PC-9 (cell line): Measurements from ENCODE around the gene EXOSC7. TPM values are rescaled to one million over a fixed set of nuclear protein-coding genes. Genes with fewer than 3 reads are reported as not detected.
A peak's percentile ranks its signal among the peaks of the same experiment; 100 is the strongest.

ENCODE experiments used
- Bru-seq: library from RNA; stranded (reverse); fragments of 400-500 nt; gene quantifications from one replicate; lab custom pipeline; 2021; lab: Mats Ljungman, UMichigan
- BruChase-seq, 2 experiments: library from RNA; stranded (reverse); fragments of 400-500 nt; gene quantifications; one replicate each; lab custom pipeline; 2021; lab: Mats Ljungman, UMichigan
- BruUV-seq: library from RNA; stranded (reverse); fragments of 400-500 nt; replicated peaks from 2 replicates; lab custom pipeline; 2021; lab: Mats Ljungman, UMichigan
- CTCF ChIA-PET: fragments of 300-600 bp; sonication (Branson Sonifier 250); formaldehyde crosslinking; loops from one replicate; lab custom pipeline; 2022; ENCODE audit warnings: antibody characterized with exemption; lab: Charles Lee
- POLR2A ChIA-PET: fragments of 300-600 bp; sonication (Branson Sonifier 250); formaldehyde crosslinking; loops from one replicate; lab custom pipeline; 2022; ENCODE audit warnings: antibody characterized with exemption; ENCODE audit not compliant: unreplicated experiment; lab: Charles Lee
- DNase-seq, 2 experiments: peaks; one replicate each; pipeline versions ENCODE4 v3.0.0 to v3.0.0-alpha.2; 2015 to 2022; ENCODE audit warnings: mixed read lengths in 1 of 2
- H2AFZ ChIP-seq: fragments of 200-600 bp; sonication (generic); 2 replicates; pipeline ENCODE4 v1.8.1; 2017; ENCODE audit warnings: antibody characterized with exemption
- H3F3A ChIP-seq: fragments of 200-600 bp; sonication (generic); 2 replicates; pipeline ENCODE4 v1.8.1; 2017; ENCODE audit warnings: antibody characterized with exemption, mild to moderate bottlenecking, low read depth; ENCODE audit not compliant: insufficient read depth
- H3K27ac ChIP-seq: fragments of 200-600 bp; sonication (generic); 2 replicates; pipeline ENCODE4 v1.6.1; 2016; ENCODE audit warnings: mixed run types
- H3K27me3 ChIP-seq: fragments of 200-600 bp; sonication (generic); 2 replicates; pipeline ENCODE4 v1.6.1; 2016; ENCODE audit warnings: low read depth, mixed run types; ENCODE audit not compliant: insufficient read depth
- H3K36me3 ChIP-seq: fragments of 200-600 bp; sonication (generic); 2 replicates; pipeline ENCODE4 v1.6.1; 2016; ENCODE audit warnings: low read depth, mixed run types
- H3K4me1 ChIP-seq: fragments of 200-600 bp; sonication (generic); replicated peaks from 2 replicates; pipeline ENCODE4 v1.6.1; 2016; ENCODE audit warnings: mixed run types; ENCODE audit not compliant: insufficient read depth
- H3K4me2 ChIP-seq: fragments of 200-600 bp; sonication (generic); 2 replicates; pipeline ENCODE4 v1.6.1; 2017; ENCODE audit warnings: mixed run types
- H3K4me3 ChIP-seq: fragments of 200-600 bp; sonication (generic); 2 replicates; pipeline ENCODE4 v1.6.1; 2016; ENCODE audit warnings: mixed run types
- H3K79me2 ChIP-seq: fragments of 200-600 bp; sonication (generic); 2 replicates; pipeline ENCODE4 v1.6.1; 2017; ENCODE audit warnings: low read depth, mixed run types
- H3K9me2 ChIP-seq: fragments of 200-600 bp; sonication (generic); 2 replicates; pipeline ENCODE4 v1.8.1; 2017; ENCODE audit warnings: mild to moderate bottlenecking; ENCODE audit not compliant: insufficient read depth
- H3K9me3 ChIP-seq: fragments of 200-600 bp; sonication (generic); 2 replicates; pipeline ENCODE4 v1.8.1; 2016; ENCODE audit warnings: low read depth; ENCODE audit not compliant: insufficient read depth
- H4K20me1 ChIP-seq: fragments of 200-600 bp; sonication (generic); 2 replicates; pipeline ENCODE4 v1.8.1; 2017; ENCODE audit not compliant: insufficient read depth
- CTCF ChIP-seq: fragments of 200-600 bp; sonication (generic); conservative IDR thresholded peaks from 2 replicates; pipeline ENCODE4 v1.6.1; 2017; ENCODE audit warnings: mixed run types, antibody characterized with exemption, mild to moderate bottlenecking, moderate library complexity
- EZH2 ChIP-seq: fragments of 200-600 bp; sonication (generic); IDR thresholded peaks from 2 replicates; pipeline ENCODE4 v1.8.0; 2017; ENCODE audit warnings: antibody characterized with exemption, low read depth
- intact Hi-C: fragments of 100-400 bp; cut with micrococcal nuclease; formaldehyde crosslinking; loops from one replicate; pipeline ENCODE4 v1.10.0; 2022; ENCODE audit not compliant: unreplicated experiment
- long read RNA-seq: library from polyadenylated mRNA; stranded (forward); transcript quantifications from one replicate; pipeline ENCODE4 v2.0.0, GENCODE V29; 2022
- total RNA-seq: library from RNA; stranded (reverse); gene quantifications from 2 replicates; pipeline ENCODE4 v1.2.3, GENCODE V29; 2021

The EXOSC7 gene
- total RNA-seq: 56.2 and 58.0 TPM in 2 replicates
- Bru-seq, nascent RNA: percentile 82 among the genes with signal in this experiment
- BruChase-seq, experiment 1, labeled RNA remaining after a 2-hour chase: percentile 84 among the genes with signal in this experiment
- BruChase-seq, experiment 2, labeled RNA remaining after a 6-hour chase: percentile 67 among the genes with signal in this experiment
- long read RNA-seq, transcript EXOSC7-210 (9 exons, 1,395 nt): minor isoform, 12 of 127 reads
- long read RNA-seq, transcript EXOSC7-201 (8 exons, 1,055 nt): major isoform, 103 of 127 reads
- long read RNA-seq, partial matches to known transcripts: 6 of 127 reads
- long read RNA-seq, other reads (novel, unspliced or antisense): 5 of 127 reads

GRCh38 chr3:44976002-44976815, at the start of gene EXOSC7, which contains the start of gene ZDHHC3:
Gene EXOSC7, plus strand, starts transcription at chr3:44976244. Its CDS starts 34 bp downstream, at chr3:44976278.
Gene ZDHHC3, minus strand, starts transcription at chr3:44976174. Its CDS starts 16,738 bp downstream, at chr3:44959436.
- intact Hi-C loops: loop anchor here (5.0 kb wide), 1 partner anchor 59 kb away; no protein-coding TSS in a partner anchor
- Histone ChIP-seq H3K79me2 (peaks cover 98% of the 10 kb centered on the region), H3K4me2 (peak within 1 kb of the TSS; percentile 97), H3K36me3 (peaks cover 9% of the 10 kb centered on the region), H3K4me1 (peaks cover 68% of the 10 kb centered on the region), H3F3A (peaks cover 19% of the 10 kb centered on the region; the same call in 1 of the 2 replicates), H4K20me1 (no peaks in the 10 kb centered on the region; the same call in 1 of the 2 replicates), H3K27ac (peak within 1 kb of the TSS; percentile 63), H2AFZ (peak within 1 kb of the TSS; percentile 91), H3K9me3 (no peaks in the 10 kb centered on the region), H3K27me3 (no peaks in the 10 kb centered on the region), H3K9me2 (no peaks in the 10 kb centered on the region), H3K4me3 (peak within 1 kb of the TSS; percentile 85)
- peak; percentile 66 to 69 for DNase-seq
- ChIA-PET POLR2A (no interaction called here), CTCF (no interaction called here)
- TF ChIP-seq EZH2 (no peak), CTCF (no peak)
- BruUV-seq: TSS peak; percentile 56

- no peaks in the 10 kb centered on the region for H3K27me3 ChIP-seq
- DNase-seq: no peak
- no peaks in the 10 kb centered on the region for H3K79me2 ChIP-seq
- H3K4me1 ChIP-seq: no peaks in the 10 kb centered on the region
- no peaks in the 10 kb centered on the region for H3K9me3 ChIP-seq
- BruUV-seq: no TSS peak
- POLR2A ChIA-PET: no interaction called here
- intact Hi-C loops: no loop called here
- no peaks in the 10 kb centered on the region for H4K20me1 ChIP-seq
- no peak overlapping the region for H3K4me2 ChIP-seq
- no peaks in the 10 kb centered on the region for H3F3A ChIP-seq
- TF ChIP-seq CTCF (no peak), EZH2 (no peak)
- H3K36me3 ChIP-seq: no peaks in the 10 kb centered on the region
- H2AFZ ChIP-seq: no peak overlapping the region
- H3K27ac ChIP-seq: no peak overlapping the region
- CTCF ChIA-PET: no interaction called here
- H3K9me2 ChIP-seq: no peaks in the 10 kb centered on the region
- H3K4me3 ChIP-seq: no peak overlapping the region
These were observed 49.1 kb upstream of the EXOSC7 start for GRCh38 chr3:44926921-44927320.

GRCh38 chr3:44927371-44927770, 48.7 kb upstream of the EXOSC7 start:
- Histone ChIP-seq H3K4me1 (no peaks in the 10 kb centered on the region), H3K27ac (no peak overlapping the region), H3K27me3 (no peaks in the 10 kb centered on the region), H3K9me3 (no peaks in the 10 kb centered on the region), H3F3A (no peaks in the 10 kb centered on the region), H3K9me2 (no peaks in the 10 kb centered on the region), H4K20me1 (no peaks in the 10 kb centered on the region), H3K36me3 (no peaks in the 10 kb centered on the region), H3K4me3 (no peak overlapping the region), H2AFZ (no peak overlapping the region), H3K79me2 (no peaks in the 10 kb centered on the region), H3K4me2 (no peak overlapping the region)
- BruUV-seq: no TSS peak
- ChIA-PET CTCF (no interaction called here), POLR2A (no interaction called here)
- DNase-seq: no peak
- TF ChIP-seq CTCF (no peak), EZH2 (no peak)
- intact Hi-C loops: no loop called here
